ENCODE measurements around the gene TMED7. TPM values are rescaled to one million over a fixed set of nuclear protein-coding genes. Genes with fewer than 3 reads are reported as not detected.
"Not testable (repeated sequence)": the region's sequence is repeated elsewhere in the genome, so short reads cannot be mapped to it uniquely, and the experiment has no call there.

Gene TMED7
- total RNA-seq: 120 and 140 TPM in 2 replicates
- 56.0 TPM for polyA plus RNA-seq (2012)

DNA sequence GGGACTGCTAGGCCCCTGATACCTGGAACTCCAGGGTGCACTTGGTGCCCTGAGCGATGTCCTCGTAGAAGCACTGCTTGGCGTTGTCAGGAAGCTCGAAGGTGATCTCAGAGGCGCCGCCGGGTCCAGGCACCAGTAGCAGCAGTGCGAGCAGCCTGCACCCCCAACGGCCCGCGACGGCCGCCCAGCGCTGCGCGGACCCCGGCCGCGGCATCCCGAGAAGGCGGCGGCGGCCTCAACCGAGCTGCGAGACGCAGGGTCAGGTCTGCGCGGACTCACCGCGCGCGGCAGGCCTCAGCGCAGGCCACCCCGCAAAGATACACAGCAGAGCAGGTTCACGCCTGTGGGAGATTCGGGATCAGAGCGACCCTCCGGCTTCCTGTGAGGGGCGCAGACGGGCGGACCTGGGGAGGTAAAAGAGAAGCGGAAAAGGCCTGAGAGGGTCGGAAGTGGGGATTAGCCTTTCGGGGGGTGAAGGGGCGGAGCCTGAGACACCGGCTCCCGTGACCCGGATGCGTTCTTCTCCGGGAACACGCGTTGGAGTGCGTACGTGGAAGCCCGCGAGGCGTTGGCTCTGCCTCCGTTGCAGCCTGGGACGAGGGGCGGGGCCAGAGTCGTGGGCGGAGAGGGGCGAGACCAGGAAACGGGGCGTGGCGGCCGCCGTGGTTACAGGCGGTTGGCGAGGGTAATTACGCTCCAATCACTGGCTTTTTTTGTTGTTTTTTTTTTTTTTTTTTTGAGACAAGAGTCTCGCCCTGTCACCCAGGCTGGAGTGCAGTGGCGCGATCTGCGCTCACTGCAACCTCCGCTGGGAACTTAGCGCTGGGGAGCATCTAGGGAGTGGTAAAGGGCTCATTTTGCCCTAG, at the start of gene TMED7:
TMED7 (minus strand) TSS at position 458 of the 866 bp plus-strand sequence; CDS start at position 214, 244 bp downstream.
- DNase-seq (ENCODE audit: low read depth): peak; percentile 99

- DNase-seq (ENCODE audit: low read depth): not testable (repeated sequence)
Observed at GRCh38 chr5:115674782-115675181, 48.9 kb upstream of the TMED7 start.

DNA sequence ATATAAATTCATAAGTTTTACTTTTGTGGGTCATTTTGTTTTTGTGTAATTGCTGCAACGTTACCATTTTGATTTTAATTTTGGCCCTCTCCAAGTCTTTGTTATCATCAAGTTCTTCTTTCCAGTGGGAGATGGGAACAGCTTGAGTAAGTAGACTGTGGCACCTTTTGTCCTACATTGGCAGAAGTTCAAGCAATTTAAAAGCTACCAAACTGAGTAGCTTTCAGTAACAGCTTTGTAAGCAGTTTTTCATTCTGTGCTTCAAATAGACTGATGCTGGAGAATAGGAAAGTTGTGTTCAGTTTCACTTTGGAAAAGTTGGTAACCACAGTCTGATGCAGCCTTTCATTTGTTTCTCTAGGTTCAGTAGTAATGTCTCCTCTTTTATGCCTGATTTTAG, 47.8 kb upstream of the TMED7 start:
- DNase-seq (ENCODE audit: low read depth): no peak

DNA sequence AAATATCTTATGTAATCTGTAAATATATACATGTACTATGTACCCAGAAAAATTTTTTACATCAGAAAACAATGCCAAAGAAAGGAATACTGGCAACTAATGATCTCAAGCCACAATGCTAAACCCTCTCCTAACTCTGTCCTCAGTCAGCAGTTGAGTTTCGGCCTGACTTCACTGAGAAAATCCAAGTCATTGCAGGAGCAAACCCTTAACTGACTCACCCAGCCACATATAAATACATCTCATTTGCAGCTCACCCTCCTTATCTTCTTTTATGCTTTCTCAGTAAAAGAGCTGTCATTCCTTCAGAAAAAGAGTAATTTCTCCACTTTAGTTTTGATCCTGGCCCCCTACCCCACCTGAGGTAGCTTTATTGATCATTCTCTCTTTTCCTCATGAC, 46.1 kb upstream of the TMED7 start:
- no peak for DNase-seq (ENCODE audit: low read depth)

DNA sequence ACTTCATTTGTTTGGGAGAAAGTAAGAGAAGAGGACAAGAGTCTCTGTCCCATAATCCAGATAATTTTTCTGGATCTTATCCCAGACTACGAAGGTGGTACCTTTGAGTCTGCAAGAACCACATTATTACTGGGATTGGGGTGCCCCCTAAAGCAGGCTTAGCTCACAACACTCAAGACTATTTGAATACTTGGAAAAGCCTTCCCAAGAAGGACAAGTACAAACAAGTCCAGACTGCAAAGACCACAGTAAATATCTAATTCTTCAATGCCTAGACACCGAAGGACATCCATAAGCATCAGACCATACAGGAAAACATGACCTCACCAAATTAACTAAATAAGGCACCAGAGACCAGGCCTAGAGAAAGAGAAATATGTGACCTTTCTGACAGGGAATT, 40.2 kb upstream of the TMED7 start:
- no peak for DNase-seq (ENCODE audit: low read depth)

DNA sequence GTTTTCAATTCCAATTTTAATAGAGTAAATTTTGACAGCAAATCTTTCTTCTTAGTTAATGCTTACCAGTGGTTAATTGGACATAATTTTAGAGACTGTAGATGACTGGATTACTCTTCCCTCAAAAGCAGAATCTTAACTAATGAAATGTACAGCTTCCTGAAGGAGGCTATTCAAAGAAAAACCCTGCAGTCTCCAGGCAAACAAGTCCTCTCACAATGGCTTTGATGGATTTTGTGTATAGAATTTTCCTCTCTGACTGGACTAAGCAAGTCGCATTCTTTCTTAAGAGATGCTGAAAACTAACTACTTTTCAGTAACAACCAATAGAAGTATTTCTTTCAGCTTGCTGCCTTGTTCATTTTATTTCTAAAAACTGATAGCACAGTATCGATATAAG, 35.7 kb upstream of the TMED7 start:
- no peak for DNase-seq (ENCODE audit: low read depth)

- no peak for DNase-seq (ENCODE audit: low read depth)
Observed at GRCh38 chr5:115661101-115661500, 35.3 kb upstream of the TMED7 start.

DNA sequence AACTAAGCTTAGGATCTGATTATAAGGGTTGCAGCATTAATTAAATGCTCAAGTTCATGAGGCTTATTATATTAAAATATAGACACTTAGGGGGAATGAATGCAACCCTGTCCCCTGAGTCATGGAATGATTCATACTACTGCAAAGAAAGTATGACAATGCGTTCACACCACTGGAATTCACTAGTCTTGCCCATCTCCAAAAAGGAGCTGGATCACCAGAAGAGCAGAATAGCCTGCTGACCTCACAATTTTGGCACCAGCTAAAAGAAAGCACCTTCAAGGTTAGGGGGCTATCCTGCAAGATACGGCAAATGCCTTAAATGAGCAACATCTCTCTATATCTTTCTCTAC, 32.0 kb upstream of the TMED7 start:
- peak; percentile 62 for DNase-seq (ENCODE audit: low read depth)

GRCh38 chr5:115657125-115657880, 31.5 kb upstream of the TMED7 start:
- no peak for DNase-seq (ENCODE audit: low read depth)

DNA sequence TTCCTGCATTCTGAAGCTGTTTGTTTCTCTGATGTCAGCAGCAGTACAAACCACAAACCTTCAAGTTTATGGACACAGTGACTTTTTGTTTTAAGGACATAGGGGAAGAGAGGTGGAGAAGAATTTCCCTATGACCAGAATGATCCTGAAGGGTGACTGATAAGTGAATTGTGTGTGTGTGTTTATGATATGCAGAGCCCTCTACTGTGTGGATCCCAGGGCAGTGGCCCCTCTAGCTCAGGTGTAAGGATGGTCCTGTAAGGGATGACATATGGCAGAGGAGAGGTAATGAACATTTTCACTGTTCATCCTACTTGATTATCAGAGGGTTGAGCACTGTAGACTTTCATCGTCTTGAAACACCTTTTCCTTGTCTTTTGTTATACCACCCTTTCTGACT, 30.6 kb upstream of the TMED7 start:
- no peak for DNase-seq (ENCODE audit: low read depth)

DNA sequence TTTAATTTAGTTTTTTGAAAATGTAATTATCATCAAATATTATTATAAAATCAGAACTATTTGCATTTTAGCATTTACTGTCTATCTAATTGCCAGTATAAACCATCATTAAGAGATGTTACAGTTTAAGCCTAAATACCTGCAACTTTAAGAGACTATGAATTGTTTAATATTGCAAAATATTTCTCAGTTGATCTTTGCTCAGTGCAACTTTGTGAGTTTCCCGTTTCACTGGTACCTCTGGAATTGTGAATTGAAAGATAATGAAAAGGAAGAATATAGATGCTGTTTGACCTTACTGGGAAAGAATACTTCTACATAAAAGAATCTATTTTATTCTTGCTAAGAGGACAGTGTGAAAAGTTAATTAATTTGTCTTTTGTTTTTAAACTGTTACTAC, 30.2 kb upstream of the TMED7 start:
- no peak for DNase-seq (ENCODE audit: low read depth)

DNA sequence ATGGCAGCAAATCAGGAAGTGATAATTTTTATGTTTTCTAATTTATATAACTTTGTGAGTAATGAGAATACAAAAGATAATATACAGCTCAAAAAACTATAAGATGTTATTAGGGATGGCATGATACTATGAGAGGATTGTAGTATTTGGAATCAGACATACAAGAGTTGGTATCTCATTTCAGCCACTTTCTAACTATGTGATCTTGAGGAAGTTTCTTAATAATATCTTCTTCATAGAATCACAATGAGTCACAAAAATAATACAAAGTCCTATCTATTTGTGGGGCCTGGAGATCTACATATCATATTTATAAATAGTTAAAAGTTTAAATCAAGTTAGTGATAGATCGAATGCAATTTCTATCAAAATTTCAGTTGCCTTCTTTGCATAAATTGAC, 23.7 kb upstream of the TMED7 start:
- no peak for DNase-seq (ENCODE audit: low read depth)

DNA sequence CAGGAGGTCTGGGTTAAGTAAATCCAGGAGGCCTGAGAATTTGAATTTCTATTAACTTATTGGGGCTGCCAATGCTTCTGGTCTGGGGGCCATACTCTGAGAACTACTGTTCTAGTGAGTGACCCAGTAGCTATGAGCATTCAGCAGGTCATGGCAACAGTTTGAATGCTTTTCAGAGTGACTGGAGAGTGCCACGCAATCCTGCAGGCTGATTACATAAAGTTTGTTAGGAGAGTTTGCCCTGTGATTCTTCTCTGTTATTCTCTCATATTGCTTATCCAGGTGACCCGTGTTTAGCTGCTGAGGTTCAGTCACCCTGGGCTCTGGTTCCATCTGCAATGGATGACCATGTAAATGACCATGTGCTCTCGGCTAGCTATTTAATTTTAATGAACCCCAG, 22.2 kb upstream of the TMED7 start:
- no peak for DNase-seq (ENCODE audit: low read depth)

- not testable (repeated sequence) for DNase-seq (ENCODE audit: low read depth)
Observed at GRCh38 chr5:115645386-115645785, 19.6 kb upstream of the TMED7 start.

GRCh38 chr5:115644046-115644445, 18.2 kb upstream of the TMED7 start:
- no peak for DNase-seq (ENCODE audit: low read depth)

DNA sequence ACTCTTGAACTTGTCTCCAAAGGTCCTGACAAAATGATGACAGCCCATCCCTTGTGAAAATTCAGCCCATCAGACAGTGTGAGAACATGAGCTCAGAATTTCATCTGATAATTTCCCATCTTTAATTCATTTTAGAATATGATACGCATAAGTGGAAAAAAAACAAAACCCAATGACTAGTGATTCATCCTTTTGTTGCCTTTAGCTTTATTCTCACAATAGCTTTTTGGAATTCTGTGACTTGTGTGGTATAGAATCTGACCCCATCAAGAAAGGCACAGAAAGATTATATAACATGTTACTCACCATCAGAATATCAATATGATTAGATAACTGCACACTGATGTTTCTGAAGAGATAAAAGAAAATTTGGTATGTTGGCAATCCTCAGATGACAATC, 16.1 kb upstream of the TMED7 start:
- DNase-seq (ENCODE audit: low read depth): no peak

DNA sequence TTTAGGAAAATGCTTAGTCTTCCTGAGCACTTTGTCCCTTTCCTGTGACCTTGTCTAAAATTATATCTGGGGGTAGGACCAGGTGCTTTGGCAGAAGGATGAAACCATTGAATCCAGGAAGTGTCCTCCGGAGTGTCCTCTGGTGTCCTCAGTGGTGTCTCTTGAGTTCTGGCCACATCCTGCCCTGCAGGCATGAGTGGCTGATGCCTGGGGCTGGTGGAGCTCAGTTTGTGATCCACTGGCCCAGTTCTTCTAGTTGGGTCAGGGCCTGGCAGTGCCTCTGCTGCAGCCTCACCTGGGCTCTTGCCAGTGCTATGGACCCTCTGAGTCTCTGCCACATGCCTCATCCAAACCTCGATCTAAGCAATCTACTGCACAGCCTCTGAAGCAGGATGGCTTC, 14.4 kb upstream of the TMED7 start:
- DNase-seq (ENCODE audit: low read depth): no peak

- no peak for DNase-seq (ENCODE audit: low read depth)
Observed at GRCh38 chr5:115639377-115639776, 13.5 kb upstream of the TMED7 start.

DNA sequence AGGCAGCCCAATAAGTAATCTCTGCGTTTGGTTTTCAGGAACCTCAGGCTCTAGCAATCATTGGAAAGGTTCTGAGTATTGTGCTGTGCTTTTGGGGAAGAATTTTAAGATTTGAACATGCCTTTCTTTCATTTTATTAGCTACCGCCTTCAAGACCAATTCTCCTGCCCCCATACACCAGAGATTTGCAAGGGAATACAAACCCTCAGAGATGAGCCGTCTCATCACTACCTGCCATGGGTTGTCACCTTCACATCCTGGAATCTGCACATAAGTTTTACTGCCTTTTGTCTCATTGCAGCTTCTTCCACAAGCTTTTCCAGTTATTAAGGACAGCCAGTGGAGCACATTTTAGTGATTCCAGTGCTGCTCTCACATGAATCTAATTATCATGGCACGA, 11.7 kb upstream of the TMED7 start:
- no peak for DNase-seq (ENCODE audit: low read depth)

DNA sequence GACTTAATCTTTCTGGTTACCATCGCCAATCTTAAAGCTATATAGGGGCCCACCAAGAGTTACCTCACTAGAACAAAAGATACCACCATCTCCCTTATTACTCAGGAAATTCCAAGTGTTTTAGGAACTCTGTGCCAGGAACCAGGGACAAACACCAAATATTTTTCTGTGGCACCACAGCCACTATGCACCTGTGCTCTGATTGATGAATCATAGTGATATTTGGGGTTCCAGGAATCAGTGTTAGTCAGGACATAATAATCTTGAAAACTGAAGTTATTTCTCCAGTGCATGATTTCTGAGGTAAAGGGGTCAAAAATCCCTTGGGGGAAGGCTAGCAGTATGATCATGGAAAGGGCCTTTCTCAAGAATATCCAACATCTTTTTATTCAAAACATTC, 10.2 kb upstream of the TMED7 start:
- peak; percentile 59 for DNase-seq (ENCODE audit: low read depth)

DNA sequence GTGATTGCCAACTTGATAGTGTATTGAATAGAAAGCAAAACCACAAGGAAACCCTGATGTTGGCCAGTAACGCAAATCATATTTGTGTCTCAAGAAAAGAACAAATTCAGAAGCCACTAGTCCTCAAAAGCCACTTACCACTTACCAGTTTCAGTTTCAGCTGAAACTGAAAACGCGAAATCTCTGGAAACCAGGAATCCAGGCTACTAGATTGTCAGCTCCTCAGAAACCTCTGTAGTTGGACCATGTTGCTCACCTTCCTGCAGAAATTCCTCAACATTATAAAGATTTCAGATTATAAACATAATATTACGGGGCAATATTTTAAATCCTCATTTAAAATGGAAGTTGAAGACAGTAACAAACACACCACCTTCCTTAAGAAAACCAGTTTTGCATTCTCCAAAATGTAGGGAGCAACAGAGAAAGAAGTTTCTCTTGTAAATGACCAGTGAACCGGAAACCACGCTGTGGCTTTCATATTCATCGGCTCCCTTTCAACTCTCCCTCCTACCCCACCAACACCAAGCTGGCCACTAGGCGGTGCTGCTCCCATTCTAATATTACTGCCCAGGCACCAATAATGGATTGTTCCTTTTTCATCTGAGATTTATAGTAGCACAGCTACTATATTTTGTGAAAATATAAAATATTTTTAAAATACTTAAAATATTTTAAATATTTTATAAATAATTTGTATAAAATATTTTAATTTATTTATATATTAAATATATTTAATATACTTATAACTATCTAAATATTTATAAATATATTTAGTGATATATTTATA, 8.7 kb upstream of the TMED7 start:
- DNase-seq (ENCODE audit: low read depth): peak; percentile 89

DNA sequence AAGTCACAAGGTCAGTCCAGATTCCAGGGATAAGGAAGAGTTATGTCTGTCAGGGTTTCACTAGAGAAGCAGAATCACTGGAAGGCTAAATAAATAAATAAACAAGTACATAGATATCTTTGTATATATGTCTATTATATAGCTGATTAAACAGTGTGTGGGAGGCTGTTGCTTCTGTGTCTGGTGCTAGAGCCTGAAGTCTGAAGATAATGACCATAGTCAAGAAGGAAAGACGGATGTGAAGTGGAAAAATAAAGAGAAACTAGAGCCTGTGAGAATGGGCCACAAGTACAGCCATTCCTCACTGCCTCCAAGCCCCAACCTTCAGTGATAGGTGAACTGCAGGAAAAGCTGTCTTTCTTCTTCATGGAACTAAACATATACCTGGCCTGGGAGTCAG, 4.1 kb upstream of the TMED7 start:
- DNase-seq (ENCODE audit: low read depth): no peak
